ENCODE measurements around the gene SRRM3.
A peak's percentile ranks its signal among the peaks of the same experiment; 100 is the strongest.
"Not testable (repeated sequence)": the region's sequence is repeated elsewhere in the genome, so short reads cannot be mapped to it uniquely, and the experiment has no call there.

The SRRM3 gene

GRCh38 chr7:76230214-76230613 is 28.5 kb downstream of the SRRM3 start:
- no peak for DNase-seq (ENCODE audit: low spot score)

- DNase-seq (ENCODE audit: low spot score) = no peak
Observed at GRCh38 chr7:76231071-76231470, 29.4 kb downstream of the SRRM3 start.

GRCh38 chr7:76231583-76231982 is 29.9 kb downstream of the SRRM3 start:
- no peak for DNase-seq (ENCODE audit: low spot score)

- DNase-seq (ENCODE audit: low spot score) = no peak
Observed at GRCh38 chr7:76232698-76233097, 31.0 kb downstream of the SRRM3 start.

GRCh38 chr7:76233538-76234281 is 32.0 kb downstream of the SRRM3 start:
- no peak for DNase-seq (ENCODE audit: low spot score)

- DNase-seq (ENCODE audit: low spot score) = no peak
Observed at GRCh38 chr7:76234282-76234584, 32.5 kb downstream of the SRRM3 start.

GRCh38 chr7:76234931-76235441 is 33.3 kb downstream of the SRRM3 start:
- DNase-seq (ENCODE audit: low spot score) = peak; percentile 55

GRCh38 chr7:76236224-76236623 is 34.5 kb downstream of the SRRM3 start:
- no peak for DNase-seq (ENCODE audit: low spot score)

GRCh38 chr7:76238326-76238725 is 36.6 kb downstream of the SRRM3 start:
- no peak for DNase-seq (ENCODE audit: low spot score)

GRCh38 chr7:76241141-76241540 is 39.4 kb downstream of the SRRM3 start:
- no peak for DNase-seq (ENCODE audit: low spot score)

GRCh38 chr7:76242517-76243063 is 40.9 kb downstream of the SRRM3 start:
- DNase-seq (ENCODE audit: low spot score) = not testable (repeated sequence)

GRCh38 chr7:76244781-76245391 is 43.2 kb downstream of the SRRM3 start:
- DNase-seq (ENCODE audit: low spot score) = no peak

- DNase-seq (ENCODE audit: low spot score) = no peak
Observed at GRCh38 chr7:76246804-76247389, 45.2 kb downstream of the SRRM3 start.

GRCh38 chr7:76247938-76248337 is 46.2 kb downstream of the SRRM3 start:
- DNase-seq (ENCODE audit: low spot score) = no peak

- no peak for DNase-seq (ENCODE audit: low spot score)
Observed at GRCh38 chr7:76252021-76252420, 50.3 kb downstream of the SRRM3 start.

- DNase-seq (ENCODE audit: low spot score) = no peak
Observed at GRCh38 chr7:76254781-76255180, 53.1 kb downstream of the SRRM3 start.

- DNase-seq (ENCODE audit: low spot score) = no peak
Observed at GRCh38 chr7:76257973-76258372, 56.3 kb downstream of the SRRM3 start.

GRCh38 chr7:76259124-76260093 is 57.7 kb downstream of the SRRM3 start:
- DNase-seq (ENCODE audit: low spot score) = no peak

GRCh38 chr7:76260171-76260703 is 58.5 kb downstream of the SRRM3 start:
- DNase-seq (ENCODE audit: low spot score) = peak; percentile 7

GRCh38 chr7:76261329-76261728 is 59.6 kb downstream of the SRRM3 start:
- DNase-seq (ENCODE audit: low spot score) = no peak

- no peak for DNase-seq (ENCODE audit: low spot score)
Observed at GRCh38 chr7:76261931-76262330, 60.2 kb downstream of the SRRM3 start.
